Measurements from ENCODE around the gene RAB10.
"Not testable (repeated sequence)": the region's sequence is repeated elsewhere in the genome, so short reads cannot be mapped to it uniquely, and the experiment has no call there.

DNA sequence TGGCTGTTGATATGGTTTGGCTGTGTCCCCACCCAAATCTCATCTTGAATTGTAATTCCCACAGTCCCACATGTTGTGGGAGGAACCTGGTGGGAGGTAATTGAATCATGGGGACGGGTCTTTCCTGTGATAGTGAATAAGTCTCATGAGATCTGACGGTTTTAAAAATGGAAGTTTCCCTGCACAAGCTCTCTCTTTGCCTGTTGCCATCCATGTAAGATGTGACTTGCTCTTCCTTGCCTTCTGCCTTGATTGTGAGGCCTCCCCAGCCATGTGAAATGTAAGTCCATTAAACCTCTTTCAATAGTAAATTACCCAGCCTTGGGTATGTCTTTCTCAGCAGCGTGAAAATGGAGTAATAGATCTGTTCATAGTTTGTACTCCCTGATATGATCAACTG, 47.0 kb downstream of the RAB10 start:
- TF ChIP-seq, protein P1, sequence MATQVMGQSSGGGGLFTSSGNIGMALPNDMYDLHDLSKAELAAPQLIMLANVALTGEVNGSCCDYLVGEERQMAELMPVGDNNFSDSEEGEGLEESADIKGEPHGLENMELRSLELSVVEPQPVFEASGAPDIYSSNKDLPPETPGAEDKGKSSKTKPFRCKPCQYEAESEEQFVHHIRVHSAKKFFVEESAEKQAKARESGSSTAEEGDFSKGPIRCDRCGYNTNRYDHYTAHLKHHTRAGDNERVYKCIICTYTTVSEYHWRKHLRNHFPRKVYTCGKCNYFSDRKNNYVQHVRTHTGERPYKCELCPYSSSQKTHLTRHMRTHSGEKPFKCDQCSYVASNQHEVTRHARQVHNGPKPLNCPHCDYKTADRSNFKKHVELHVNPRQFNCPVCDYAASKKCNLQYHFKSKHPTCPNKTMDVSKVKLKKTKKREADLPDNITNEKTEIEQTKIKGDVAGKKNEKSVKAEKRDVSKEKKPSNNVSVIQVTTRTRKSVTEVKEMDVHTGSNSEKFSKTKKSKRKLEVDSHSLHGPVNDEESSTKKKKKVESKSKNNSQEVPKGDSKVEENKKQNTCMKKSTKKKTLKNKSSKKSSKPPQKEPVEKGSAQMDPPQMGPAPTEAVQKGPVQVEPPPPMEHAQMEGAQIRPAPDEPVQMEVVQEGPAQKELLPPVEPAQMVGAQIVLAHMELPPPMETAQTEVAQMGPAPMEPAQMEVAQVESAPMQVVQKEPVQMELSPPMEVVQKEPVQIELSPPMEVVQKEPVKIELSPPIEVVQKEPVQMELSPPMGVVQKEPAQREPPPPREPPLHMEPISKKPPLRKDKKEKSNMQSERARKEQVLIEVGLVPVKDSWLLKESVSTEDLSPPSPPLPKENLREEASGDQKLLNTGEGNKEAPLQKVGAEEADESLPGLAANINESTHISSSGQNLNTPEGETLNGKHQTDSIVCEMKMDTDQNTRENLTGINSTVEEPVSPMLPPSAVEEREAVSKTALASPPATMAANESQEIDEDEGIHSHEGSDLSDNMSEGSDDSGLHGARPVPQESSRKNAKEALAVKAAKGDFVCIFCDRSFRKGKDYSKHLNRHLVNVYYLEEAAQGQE (IDR thresholded peaks at IDR 0.05): not testable (repeated sequence)
- not testable (repeated sequence) for TF ChIP-seq TAF1 (conservative IDR thresholded peaks at IDR 0.05); EGR1 (IDR thresholded peaks at IDR 0.05; ENCODE audit: low read depth in 2 of 2); SP1 (IDR thresholded peaks at IDR 0.05); RXRA (IDR thresholded peaks at IDR 0.05); NR2F2 (IDR thresholded peaks at IDR 0.05); GABPA (IDR thresholded peaks at IDR 0.05 in 1 of 2, conservative IDR thresholded peaks at IDR 0.05 in 1 of 2)
- TF ChIP-seq, protein P2, sequence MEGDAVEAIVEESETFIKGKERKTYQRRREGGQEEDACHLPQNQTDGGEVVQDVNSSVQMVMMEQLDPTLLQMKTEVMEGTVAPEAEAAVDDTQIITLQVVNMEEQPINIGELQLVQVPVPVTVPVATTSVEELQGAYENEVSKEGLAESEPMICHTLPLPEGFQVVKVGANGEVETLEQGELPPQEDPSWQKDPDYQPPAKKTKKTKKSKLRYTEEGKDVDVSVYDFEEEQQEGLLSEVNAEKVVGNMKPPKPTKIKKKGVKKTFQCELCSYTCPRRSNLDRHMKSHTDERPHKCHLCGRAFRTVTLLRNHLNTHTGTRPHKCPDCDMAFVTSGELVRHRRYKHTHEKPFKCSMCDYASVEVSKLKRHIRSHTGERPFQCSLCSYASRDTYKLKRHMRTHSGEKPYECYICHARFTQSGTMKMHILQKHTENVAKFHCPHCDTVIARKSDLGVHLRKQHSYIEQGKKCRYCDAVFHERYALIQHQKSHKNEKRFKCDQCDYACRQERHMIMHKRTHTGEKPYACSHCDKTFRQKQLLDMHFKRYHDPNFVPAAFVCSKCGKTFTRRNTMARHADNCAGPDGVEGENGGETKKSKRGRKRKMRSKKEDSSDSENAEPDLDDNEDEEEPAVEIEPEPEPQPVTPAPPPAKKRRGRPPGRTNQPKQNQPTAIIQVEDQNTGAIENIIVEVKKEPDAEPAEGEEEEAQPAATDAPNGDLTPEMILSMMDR (IDR thresholded peaks at IDR 0.05; ENCODE audit: low read depth, low read length, missing input control): not testable (repeated sequence)
- TF ChIP-seq, protein P3, sequence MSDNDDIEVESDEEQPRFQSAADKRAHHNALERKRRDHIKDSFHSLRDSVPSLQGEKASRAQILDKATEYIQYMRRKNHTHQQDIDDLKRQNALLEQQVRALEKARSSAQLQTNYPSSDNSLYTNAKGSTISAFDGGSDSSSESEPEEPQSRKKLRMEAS (IDR thresholded peaks at IDR 0.05): not testable (repeated sequence)

All from liver (tissue), 3 donors.